HG03571 (cell line): Measurements from ENCODE around the gene RPL41.
A peak's percentile ranks its signal among the peaks of the same experiment; 100 is the strongest.
"Not testable (repeated sequence)": the region's sequence is repeated elsewhere in the genome, so short reads cannot be mapped to it uniquely, and the experiment has no call there.

Source experiments
- ATAC-seq: cut with Tn5 transposase; IDR thresholded peaks from one replicate; pipeline ENCODE4 v1.9.1; 2021; ENCODE audit not compliant: unreplicated experiment

RPL41 gene

DNA sequence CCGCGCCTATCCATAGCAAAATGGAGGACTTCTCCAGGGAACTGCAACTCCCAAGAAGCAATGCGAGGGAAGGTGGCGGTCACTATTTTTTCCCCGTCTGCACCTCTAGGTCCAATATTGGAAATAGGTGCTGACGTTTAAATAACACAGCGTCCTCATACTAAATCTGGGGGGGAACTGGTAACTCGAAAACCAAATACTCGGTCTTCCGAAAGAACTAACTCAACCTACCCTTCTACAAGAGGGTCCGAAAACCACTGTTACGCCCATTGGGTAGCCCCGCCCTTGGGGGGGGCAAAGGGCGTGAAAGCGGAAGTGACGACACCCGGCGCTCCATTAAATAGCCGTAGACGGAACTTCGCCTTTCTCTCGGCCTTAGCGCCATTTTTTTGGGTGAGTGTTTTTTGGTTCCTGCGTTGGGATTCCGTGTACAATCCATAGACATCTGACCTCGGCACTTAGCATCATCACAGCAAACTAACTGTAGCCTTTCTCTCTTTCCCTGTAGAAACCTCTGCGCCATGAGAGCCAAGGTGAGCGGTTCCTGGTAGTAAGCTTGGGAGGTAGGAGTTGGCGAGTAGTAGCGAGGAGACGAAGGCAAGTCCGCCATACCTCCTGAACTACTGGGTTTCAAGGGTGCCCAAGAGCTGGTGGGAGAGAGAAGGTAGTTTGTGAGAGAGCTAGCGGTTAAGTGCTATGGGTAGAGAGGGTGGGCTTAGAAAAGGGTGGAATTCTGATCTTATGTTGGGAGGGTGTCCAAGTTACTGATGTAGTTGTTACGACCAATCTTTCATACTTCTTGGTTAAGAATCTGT is at the start of gene RPL41:
Gene RPL41, plus strand, starts transcription at position 367 of the 815 bp plus-strand sequence.
- peak; percentile 46 for ATAC-seq

DNA sequence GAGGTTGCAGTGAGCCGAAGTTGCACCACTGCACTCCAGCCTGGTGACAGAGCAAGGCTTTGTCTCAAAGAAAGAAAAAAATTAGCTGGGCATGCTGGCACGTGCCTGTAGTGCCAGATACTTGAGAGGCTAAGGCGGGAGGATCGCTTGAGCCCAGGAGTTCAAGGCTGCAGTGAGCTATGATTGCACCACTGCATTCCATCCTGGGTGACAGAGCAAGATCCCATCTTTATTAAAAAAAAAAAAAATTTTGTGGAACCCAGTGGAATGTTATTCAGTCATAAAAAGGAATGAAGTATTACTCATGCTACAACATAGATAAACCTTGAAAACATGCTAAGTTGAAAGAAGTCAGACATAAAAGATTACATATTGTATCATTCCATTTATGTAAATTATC is 44.8 kb upstream of the RPL41 start:
- ATAC-seq, result no peak

DNA sequence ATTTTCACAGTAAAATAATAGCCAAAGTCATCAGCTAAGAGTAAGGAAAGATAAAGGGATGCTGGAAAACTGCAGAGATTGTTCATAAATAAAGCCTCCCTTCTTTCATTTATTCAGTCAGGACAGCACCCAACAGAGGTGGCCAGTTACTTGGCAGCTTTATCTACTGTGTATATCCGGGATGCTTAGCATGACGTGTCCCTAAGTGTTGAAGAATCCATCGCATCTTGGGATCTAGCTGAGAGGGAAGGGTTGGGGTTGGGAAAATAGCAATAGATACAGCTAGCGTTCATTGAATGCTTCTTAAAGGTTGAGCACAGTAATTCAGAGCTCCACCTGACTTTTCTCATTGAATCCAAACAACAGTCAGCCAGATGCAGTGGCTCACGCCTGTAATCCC is 42.0 kb upstream of the RPL41 start:
- no peak for ATAC-seq

DNA sequence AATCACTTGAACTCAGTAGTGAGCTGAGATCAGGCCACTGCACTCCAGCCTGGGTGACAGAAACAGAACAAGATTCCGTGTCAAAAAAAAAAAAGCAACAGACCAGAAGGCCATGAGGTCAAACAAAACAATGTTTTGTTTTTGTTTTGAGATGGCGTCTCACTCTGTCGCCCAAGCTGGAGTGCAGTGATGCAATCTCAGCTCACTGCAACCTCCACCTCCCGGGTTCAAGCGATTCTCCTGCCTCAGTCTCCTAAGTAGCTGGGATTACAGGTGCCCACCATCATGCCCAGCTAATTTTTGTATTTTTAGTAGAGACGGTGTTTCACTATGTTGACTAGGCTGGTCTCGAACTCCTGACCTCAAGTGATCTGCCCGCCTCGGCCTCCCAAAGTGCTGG is 38.5 kb upstream of the RPL41 start:
- ATAC-seq, result not testable (repeated sequence)

DNA sequence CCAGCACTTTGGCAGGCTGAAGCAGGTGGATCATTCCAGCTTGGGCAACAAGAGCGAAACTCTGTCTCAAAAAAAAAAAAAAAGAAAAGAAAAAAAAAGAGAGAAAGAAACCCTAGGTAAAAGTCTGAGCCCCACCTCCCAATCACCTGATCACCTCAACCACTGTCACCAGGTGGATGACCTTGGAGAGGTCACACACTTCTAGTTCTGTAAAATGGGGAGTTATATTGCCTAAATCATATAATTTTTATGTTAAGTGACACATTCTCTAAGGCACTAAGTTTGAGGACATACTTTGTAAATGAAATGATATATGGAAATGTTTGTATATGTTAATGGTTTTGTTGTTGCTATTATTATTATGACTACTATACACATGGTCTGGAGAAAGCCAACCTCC is 38.0 kb upstream of the RPL41 start:
- ATAC-seq, result no peak

DNA sequence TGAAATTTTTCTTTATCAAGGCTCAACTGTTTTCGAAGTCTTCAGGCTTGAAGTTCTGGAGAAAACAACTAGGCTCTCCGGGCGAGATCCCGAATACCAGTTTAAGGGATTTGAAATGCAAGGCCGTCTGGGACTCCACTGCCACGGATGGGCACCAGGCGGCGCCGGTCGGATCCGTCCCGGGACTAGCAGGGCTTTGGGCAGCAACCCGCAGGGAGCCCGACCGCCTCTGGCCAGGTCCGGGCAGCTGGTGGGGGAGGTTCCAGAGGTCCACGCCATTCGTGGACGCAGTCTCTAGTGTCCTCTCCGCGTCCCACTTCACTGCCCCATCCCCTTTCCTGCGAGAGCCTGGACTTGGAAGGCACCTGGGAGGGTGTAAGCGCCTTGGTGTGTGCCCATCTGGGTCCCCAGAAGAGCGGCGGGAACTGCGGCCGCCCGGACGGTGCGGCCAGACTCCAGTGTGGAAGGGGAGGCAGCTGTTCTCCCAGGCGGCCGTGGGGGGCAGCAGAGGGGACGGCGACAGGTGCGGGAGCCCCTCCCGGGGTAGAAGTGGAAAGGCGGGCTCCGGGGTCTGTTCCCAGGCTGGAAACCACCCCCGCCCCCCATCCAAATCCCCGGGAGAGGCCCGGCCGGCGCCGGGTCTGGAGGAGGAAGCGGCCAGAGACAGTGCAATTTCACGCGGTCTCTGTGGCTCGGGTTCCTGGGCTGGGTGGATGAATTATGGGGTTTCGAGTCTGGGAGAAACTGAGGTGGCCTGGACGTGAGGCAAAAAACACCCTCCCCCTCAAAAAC is 37.3 kb upstream of the RPL41 start:
- ATAC-seq, result peak; percentile 52

DNA sequence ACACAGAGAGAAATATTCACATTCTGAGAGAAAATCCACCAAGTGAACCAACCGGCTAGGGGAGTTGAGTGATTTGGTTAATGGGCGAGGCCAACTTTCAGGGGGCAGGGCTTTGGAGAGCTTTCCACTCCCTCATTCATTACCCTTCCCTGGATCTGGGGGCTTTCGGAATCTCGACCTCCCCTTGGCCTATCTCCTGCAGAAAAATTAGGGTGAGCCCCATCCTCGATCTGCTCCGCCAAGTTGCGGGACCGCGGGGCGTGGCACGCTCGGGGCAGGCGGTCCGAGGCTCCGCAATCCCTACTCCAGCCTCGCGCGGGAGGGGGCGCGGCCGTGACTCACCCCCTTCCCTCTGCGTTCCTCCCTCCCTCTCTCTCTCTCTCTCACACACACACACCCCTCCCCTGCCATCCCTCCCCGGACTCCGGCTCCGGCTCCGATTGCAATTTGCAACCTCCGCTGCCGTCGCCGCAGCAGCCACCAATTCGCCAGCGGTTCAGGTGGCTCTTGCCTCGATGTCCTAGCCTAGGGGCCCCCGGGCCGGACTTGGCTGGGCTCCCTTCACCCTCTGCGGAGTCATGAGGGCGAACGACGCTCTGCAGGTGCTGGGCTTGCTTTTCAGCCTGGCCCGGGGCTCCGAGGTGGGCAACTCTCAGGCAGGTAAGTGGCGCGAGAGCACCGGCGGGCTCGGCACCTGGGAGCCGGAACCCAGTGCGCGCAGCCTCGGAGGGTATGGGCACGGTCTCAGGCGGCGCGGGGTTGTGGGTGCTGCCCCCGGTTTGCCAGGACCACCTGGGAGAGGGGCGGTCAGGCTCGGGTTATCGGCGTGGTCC is 36.5 kb upstream of the RPL41 start, which contains the start of gene ERBB3:
Gene ERBB3, plus strand, starts transcription at position 443 of the 833 bp plus-strand sequence. Its CDS starts 136 bp downstream, at position 579.
- ATAC-seq, result peak; percentile 17

DNA sequence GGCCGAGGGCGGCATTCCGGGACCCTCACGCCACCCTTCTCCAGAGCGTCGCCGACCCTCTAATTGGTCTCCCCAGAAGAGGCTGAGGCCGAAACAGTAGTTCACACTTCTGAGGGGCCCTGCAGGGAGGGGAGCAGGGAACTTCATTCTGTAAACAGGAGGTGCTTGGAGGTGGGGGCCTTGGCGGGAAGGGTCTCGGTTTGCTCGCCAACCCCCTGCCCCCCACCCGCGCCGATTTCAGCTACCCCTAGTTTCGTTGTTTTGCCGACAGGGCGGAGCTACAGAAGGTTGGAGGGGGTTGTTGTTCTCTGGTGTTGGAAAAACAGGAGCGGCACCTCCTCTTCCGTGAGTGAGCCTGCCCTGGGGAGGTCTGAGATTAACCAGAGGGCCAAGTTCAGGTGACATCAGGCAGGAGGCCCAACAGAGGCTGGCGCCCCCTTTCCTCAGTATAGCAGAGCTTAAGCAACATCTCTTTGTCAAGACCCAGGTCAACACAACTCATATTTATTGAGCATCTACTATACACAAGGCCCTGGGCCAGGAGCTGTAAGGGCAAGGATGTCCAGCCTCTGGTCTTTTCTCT is 35.8 kb upstream of the RPL41 start:
- ATAC-seq, result no peak

DNA sequence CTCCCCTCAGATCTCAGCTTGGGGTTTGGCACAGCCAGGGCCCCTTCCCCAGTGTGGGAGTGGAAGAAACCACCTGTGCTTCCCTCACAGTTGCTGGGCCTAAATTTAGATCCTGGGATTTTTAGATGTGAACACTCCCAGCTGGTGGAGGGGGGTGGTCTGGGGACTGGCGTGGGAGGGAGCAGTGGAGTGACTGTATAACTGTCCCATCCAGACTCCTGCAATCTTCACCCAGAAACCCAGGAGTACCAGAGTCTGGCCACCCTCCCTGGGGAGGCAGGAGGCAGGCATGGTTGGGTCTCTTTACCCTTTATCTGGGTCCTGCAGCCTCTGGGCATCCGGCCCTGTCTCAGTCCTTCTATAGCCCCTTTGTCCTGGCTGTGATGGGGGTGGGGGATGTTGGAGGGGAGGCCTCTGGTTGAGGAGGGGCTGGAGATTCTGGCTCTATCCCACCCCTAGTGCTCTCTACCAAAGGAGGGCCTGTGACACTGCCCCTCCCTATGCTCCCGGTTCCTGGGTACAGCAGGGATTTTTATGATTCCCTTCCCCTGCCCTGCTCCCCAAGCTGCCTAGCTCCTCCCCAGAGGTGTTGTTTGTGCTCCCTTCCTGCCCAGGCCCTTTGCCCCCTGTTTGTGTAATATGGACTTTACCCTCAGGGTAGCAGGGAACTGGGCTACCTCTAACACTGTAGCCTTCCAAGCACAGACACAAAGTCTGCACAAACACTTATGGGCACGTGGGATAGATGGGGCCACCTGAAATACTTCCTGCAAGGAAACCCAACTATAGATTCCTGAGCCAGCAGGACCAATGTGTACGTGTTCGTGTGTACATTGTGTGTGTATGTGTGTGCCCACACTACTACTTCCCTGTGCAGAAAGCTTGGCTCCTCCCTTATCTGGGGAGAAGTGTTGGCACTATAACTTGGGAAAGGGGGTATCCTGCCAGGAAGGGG is 34.8 kb upstream of the RPL41 start:
- ATAC-seq, result no peak

DNA sequence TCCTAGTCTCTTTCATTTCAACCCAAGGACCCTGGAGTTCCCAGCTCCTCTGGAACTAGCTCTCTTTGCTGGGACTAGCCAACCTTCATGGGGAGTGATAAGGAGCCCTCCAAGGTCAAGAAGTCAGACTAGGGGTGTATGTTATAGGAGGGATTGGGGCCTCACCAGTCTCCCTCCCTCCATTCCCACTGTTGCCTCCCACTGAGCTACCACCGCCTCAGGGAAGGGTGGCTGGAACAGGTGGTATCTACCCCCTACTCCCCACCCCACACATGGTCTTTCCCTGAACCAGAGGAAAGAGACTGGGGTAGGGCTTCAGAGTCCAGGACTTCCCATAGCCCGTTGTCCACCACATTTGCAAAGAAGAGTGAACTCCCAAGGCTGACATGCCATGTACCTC is 34.1 kb upstream of the RPL41 start:
- ATAC-seq, result no peak

DNA sequence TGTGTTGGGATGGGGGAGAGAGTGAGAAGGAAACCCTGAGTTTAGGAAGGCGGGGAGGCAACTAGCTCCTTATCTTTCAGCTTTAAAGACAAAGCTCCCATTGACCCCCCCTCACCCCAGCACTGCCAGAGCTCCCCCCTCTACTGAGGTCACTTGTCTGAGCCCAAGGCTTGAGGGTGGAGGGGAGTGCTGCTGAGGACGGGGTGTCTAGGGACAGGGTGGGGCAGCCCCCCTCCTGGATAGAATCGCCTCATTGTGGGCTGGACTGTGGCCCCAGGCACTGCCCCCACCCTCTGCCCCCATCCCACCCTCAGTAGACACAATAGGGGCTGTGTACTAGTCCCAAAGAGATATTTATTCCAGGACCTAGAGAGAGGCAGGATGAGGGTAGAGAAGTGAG is 33.5 kb upstream of the RPL41 start:
- no peak for ATAC-seq

DNA sequence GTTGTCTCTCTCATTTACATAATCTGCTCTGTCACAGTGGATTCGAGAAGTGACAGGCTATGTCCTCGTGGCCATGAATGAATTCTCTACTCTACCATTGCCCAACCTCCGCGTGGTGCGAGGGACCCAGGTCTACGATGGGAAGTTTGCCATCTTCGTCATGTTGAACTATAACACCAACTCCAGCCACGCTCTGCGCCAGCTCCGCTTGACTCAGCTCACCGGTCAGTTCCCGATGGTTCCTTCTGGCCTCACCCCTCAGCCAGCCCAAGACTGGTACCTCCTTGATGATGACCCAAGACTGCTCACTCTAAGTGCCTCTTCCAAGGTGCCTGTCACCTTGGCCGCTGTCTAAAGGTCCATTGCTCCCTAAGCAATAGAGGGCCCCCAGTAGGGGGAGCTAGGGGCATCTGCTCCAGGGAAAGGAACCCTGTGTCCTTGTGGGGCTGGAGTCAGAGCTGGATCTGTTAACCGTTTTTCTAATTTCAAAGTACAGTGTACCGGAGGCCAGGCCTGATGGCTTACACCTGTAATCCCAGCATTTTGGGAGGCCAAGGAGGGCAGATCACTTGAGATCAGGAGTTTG is 31.4 kb upstream of the RPL41 start:
- no peak for ATAC-seq

DNA sequence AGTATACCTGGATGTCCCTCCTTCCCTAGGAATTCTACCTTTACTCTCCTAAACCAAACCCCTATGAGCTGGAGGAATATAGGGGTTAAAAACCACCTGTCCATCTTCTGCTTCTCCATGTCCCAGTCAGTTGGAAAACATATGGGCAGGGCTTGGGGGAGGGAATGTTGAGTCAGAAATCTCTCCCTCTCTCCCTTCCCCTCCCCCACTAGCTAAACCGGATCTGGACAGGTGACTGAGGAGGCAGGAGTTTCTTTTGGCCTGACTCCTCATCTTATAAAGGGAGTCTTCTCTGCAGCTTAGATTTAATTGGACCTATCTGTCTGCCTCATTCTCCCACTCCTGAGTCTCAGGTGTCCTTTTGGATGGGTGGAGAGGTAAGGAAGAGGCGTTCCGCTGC is 30.3 kb upstream of the RPL41 start:
- ATAC-seq, result no peak

DNA sequence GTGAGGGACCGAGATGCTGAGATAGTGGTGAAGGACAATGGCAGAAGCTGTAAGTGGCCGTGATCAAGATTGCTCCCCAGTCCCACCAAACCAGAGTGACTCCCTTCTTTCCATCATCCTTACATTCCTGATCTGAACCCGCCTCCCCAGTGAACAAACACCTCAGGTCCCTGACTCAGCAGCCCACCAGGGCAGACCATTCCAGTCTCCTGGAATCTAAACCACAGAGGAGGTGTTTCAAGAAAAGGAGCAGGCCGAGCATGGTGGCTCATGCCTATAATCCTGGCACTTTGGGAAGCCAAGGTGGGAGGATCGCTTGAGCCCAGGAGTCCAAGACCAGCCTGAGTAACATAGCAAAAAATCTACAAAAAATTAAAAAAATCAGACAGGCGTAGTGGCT is 29.8 kb upstream of the RPL41 start:
- ATAC-seq, result no peak

DNA sequence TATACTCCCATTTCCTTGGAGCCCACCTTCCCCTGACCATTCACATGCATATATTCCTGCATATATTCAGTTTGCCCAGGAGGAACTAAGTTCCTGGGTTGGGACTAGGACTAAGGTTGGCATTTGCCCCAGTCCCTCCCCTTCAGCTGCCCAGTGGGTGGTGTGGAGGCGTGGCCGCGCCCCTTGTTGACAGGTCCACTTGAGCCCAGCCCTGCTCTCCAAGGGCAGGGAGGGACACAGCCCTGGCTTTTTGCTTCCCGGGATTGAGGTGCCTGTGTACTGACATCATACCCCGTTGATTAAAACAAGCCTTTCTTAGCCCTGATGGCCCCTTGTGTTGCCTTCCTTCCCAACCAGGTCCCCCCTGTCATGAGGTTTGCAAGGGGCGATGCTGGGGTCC is 29.2 kb upstream of the RPL41 start:
- no peak for ATAC-seq

DNA sequence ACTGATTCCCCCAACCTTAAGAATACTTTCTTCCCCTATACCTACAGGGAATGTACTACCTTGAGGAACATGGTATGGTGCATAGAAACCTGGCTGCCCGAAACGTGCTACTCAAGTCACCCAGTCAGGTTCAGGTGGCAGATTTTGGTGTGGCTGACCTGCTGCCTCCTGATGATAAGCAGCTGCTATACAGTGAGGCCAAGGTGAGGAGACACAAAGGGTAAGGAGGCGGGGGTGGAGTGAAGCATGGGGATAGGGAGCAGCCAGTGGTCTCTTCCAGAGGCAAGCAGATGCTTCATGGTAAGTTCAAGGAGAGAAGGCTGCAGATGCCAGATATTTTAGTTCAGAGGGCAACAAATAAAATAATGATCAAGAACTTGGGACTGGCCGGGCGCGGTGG is 18.7 kb upstream of the RPL41 start:
- no peak for ATAC-seq

DNA sequence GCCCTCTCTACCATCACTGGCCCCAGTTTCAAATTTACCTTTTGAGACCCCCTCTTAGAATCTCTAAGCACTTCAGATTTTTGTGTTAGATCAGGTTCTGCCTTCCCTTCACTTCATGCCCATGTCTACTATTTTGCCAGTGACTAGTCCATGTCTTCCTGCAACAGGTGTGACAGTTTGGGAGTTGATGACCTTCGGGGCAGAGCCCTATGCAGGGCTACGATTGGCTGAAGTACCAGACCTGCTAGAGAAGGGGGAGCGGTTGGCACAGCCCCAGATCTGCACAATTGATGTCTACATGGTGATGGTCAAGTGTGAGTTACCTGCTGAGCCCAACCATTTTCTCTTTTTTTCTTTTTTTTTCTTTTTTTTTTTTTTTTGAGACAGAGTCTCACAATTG is 17.8 kb upstream of the RPL41 start:
- ATAC-seq, result no peak

DNA sequence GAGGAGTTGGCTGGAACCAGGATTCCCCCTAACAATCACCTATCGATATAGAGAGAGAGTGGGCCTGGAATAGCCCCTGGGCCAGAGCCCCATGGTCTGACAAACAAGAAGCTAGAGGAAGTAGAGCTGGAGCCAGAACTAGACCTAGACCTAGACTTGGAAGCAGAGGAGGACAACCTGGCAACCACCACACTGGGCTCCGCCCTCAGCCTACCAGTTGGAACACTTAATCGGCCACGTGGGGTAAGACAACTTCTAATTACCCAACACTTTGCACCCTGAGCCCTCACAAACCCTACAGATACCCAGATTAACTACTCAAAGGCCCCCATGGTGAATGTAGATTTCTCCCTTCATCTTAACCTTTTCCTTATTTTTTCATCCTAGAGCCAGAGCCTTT is 16.6 kb upstream of the RPL41 start:
- ATAC-seq, result no peak

DNA sequence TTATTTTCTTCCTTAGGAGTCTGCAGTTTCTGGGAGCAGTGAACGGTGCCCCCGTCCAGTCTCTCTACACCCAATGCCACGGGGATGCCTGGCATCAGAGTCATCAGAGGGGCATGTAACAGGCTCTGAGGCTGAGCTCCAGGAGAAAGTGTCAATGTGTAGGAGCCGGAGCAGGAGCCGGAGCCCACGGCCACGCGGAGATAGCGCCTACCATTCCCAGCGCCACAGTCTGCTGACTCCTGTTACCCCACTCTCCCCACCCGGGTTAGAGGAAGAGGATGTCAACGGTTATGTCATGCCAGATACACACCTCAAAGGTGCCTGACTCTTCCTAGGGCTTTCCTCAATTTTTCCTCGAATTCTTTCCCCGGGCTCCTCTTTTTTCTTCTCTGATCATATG is 15.4 kb upstream of the RPL41 start:
- ATAC-seq, result no peak

DNA sequence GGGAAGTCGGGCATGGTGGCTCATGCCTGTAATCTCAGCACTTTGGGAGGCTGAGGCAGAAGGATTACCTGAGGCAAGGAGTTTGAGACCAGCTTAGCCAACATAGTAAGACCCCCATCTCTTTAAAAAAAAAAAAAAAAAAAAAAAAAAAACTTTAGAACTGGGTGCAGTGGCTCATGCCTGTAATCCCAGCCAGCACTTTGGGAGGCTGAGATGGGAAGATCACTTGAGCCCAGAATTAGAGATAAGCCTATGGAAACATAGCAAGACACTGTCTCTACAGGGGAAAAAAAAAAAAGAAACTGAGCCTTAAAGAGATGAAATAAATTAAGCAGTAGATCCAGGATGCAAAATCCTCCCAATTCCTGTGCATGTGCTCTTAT is 13.8 kb upstream of the RPL41 start:
- ATAC-seq, result no peak
